ENCODE data around the gene CSTF3. TPM values are rescaled to one million over a fixed set of nuclear protein-coding genes. Genes with fewer than 3 reads are reported as not detected.

The CSTF3 gene
- total RNA-seq, 1 donor from 2014 or later: 17.9 TPM

GRCh38 chr11:33035011-33035410, 126.3 kb downstream of the CSTF3 start:
- intact Hi-C loops (cut with DNase I): no loop called here
- H3K27me3 ChIP-seq: no peaks in the 10 kb centered on the region
- H3K9me3 ChIP-seq: no peaks in the 10 kb centered on the region
- H3K4me1 ChIP-seq: no peaks in the 10 kb centered on the region
- no peaks in the 10 kb centered on the region for H3K36me3 ChIP-seq
- TF ChIP-seq, protein P1, sequence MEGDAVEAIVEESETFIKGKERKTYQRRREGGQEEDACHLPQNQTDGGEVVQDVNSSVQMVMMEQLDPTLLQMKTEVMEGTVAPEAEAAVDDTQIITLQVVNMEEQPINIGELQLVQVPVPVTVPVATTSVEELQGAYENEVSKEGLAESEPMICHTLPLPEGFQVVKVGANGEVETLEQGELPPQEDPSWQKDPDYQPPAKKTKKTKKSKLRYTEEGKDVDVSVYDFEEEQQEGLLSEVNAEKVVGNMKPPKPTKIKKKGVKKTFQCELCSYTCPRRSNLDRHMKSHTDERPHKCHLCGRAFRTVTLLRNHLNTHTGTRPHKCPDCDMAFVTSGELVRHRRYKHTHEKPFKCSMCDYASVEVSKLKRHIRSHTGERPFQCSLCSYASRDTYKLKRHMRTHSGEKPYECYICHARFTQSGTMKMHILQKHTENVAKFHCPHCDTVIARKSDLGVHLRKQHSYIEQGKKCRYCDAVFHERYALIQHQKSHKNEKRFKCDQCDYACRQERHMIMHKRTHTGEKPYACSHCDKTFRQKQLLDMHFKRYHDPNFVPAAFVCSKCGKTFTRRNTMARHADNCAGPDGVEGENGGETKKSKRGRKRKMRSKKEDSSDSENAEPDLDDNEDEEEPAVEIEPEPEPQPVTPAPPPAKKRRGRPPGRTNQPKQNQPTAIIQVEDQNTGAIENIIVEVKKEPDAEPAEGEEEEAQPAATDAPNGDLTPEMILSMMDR (IDR thresholded peaks at IDR 0.05): no peak
- DNase-seq (no peak), ATAC-seq (no peak)
- H3K27ac ChIP-seq: no peak overlapping the region
- H3K4me3 ChIP-seq: no peak overlapping the region

Other genes starting within 250 kb of the CSTF3 start
- gene DEPDC7, start 145.6 kb downstream of the CSTF3 start, total RNA-seq: 0.81 TPM
- 15.7 TPM for gene TCP11L1, start 121.9 kb downstream of the CSTF3 start, total RNA-seq
- 146 TPM for gene HIPK3, start 95.9 kb upstream of the CSTF3 start, total RNA-seq
- not detected for gene KIAA1549L, start 214.6 kb upstream of the CSTF3 start, total RNA-seq

Data from upper lobe of right lung (tissue), 1 donor.